Upper lobe of left lung (tissue), 6 donors: ENCODE data around the gene C1orf21. TPM values are rescaled to one million over a fixed set of nuclear protein-coding genes. Genes with fewer than 3 reads are reported as not detected.

ENCODE experiments used
- ATAC-seq, 2 donors: fragments of 200-7000 bp; cut with Tn5 transposase; one replicate each; pipeline ENCODE4 v1.9.1; 2022; ENCODE audit warnings: mild to moderate bottlenecking in 2 of 2, moderate library complexity in 2 of 2; ENCODE audit not compliant: low FRiP score in 2 of 2
- DNase-seq, 2 donors: peaks; one replicate each; pipeline ENCODE4 v3.0.0-alpha.2; 2019 to 2020
- H3K27ac ChIP-seq, 4 donors: fragments of 200-600 bp; sonication (generic); one replicate each; pipeline ENCODE4 v1.5.1; 2016 to 2019
- H3K27me3 ChIP-seq, 4 donors: fragments of 200-600 bp; sonication (generic); one replicate each; pipeline ENCODE4 v1.5.1; 2017 to 2019
- H3K36me3 ChIP-seq, 4 donors: fragments of 200-600 bp; sonication (generic); one replicate each; pipeline ENCODE4 v1.5.1; 2016 to 2019
- H3K4me1 ChIP-seq, 4 donors: fragments of 200-600 bp; sonication (generic); one replicate each; pipeline ENCODE4 v1.5.1; 2018 to 2019
- H3K4me3 ChIP-seq, 4 donors: fragments of 200-600 bp; sonication (generic); one replicate each; pipeline ENCODE4 v1.5.1; 2017 to 2019; ENCODE audit warnings: mild to moderate bottlenecking in 2 of 4, moderate library complexity in 1 of 4
- H3K9me3 ChIP-seq, 4 donors: fragments of 200-600 bp; sonication (generic); one replicate each; pipeline ENCODE4 v1.5.1; 2018 to 2019
- EP300 ChIP-seq, 4 donors: sonication (generic); formaldehyde crosslinking; IDR thresholded peaks; one replicate each; pipeline ENCODE4 v1.5.1; 2017; ENCODE audit warnings: antibody characterized with exemption in 4 of 4, control low read depth in 2 of 4
- POLR2A ChIP-seq, 4 donors: fragments of 450-650 bp; IDR thresholded peaks; one replicate each; pipeline ENCODE4 v1.5.1; 2016 to 2017; ENCODE audit warnings: antibody characterized with exemption in 4 of 4, mild to moderate bottlenecking in 2 of 4
- POLR2AphosphoS5 ChIP-seq, 2 donors: sonication (generic); formaldehyde crosslinking; IDR thresholded peaks; one replicate each; pipeline ENCODE4 v1.5.1; 2017; ENCODE audit warnings: antibody characterized with exemption in 2 of 2
- WGBS, 2 donors: methylation state at CpG; one replicate each; pipeline ENCODE4 v1.1.5; 2017 to 2018; 5-methylcytosine and 5-hydroxymethylcytosine counted together
- total RNA-seq, 6 donors: library from RNA; depleted of rRNA in 4 of 6; stranded (reverse); fragments of >200 nt in 4 of 6; gene quantifications; one replicate each; pipeline versions ENCODE4 v1.1.0 to v1.2.1, GENCODE V29; 2016 to 2021
- TF ChIP-seq, protein P1 (sequence below), 6 experiments: fragments of 450-650 bp in 4 of 6; fragments of 200-600 bp in 2 of 6; sonication (generic) in 2 of 6; IDR thresholded peaks; one replicate each; pipeline ENCODE4 v1.5.1; 2016 to 2019; ENCODE audit warnings: antibody characterized with exemption in 6 of 6
- donor health status: DM: no; HTN: no; CAD: no; lungs with moderate emphysema.
- donor health status: DM: no; HTN: yes; CAD: no; lungs with severe emphysema.

C1orf21 gene
- total RNA-seq, 6 donors from 2014 or later, result 21.4 to 110 (median 49.2) TPM

DNA sequence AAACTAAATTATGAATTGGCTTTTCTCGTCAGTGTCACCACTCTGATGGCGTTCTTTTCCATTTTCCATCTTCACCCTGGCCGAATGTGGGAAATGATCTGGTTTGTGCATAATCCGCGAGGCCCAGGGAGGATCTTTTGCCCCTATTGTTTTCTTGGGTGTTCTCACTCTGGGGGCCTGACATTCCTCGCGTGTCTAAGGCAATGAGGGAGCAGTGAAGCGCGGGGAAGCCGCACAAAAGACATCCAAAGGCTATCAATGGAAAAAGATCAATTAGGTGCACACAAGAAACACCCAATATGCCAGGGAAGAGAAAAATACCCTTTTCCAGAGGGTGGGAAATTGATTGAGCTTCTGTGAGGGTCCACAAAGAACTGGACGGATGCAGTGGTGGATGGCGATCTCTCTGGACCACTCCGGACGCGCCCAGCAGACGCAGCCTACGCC is 941 bp upstream of the C1orf21 start:
- Histone ChIP-seq H3K27ac (peak overlapping the region in 3 of 4 donors; percentile 81 to 92 (median 91)), H3K9me3 (no peaks in the 10 kb centered on the region), H3K36me3 (no peaks in the 10 kb centered on the region), H3K4me3 (peak overlapping the region; percentile 64 to 95 (median 80)), H3K27me3 (peaks cover 0 to 8% (median 0%) of the 10 kb centered on the region in 4 donors), H3K4me1 (peaks cover 9 to 37% (median 14%) of the 10 kb centered on the region in 4 donors)
- no peak for DNase-seq
- 51 to 60% methylated on average over 17 of the region's 17 CpGs for WGBS, 2 donors
- no peak for ATAC-seq
- TF ChIP-seq POLR2AphosphoS5 (IDR thresholded peaks at IDR 0.05), result no peak
- no peak for TF ChIP-seq EP300 (IDR thresholded peaks at IDR 0.05)
- TF ChIP-seq POLR2A (IDR thresholded peaks at IDR 0.05), result no peak
- TF ChIP-seq, protein P1, sequence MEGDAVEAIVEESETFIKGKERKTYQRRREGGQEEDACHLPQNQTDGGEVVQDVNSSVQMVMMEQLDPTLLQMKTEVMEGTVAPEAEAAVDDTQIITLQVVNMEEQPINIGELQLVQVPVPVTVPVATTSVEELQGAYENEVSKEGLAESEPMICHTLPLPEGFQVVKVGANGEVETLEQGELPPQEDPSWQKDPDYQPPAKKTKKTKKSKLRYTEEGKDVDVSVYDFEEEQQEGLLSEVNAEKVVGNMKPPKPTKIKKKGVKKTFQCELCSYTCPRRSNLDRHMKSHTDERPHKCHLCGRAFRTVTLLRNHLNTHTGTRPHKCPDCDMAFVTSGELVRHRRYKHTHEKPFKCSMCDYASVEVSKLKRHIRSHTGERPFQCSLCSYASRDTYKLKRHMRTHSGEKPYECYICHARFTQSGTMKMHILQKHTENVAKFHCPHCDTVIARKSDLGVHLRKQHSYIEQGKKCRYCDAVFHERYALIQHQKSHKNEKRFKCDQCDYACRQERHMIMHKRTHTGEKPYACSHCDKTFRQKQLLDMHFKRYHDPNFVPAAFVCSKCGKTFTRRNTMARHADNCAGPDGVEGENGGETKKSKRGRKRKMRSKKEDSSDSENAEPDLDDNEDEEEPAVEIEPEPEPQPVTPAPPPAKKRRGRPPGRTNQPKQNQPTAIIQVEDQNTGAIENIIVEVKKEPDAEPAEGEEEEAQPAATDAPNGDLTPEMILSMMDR (IDR thresholded peaks at IDR 0.05), result no peak

DNA sequence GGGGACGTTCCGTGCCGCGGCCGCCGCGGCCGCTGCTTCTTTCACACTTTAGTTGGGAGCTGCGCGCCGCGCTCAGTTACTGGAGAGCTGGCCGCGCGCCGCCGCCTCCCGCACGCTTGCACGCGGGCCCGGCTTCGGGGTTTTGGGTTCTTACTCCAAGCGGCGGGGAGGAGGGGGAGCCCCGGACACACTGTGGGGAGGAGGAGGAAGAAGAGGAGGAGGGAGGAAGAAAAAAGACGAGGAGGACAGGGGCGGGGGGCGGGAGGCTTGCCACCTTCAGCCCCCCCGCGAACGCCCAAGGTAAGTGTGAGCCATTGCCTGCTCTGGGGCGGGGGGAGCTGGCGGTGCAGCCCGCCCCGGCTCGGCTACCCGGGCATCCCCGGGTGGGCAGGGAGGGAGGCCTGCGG is 243 bp downstream of the C1orf21 start:
- ATAC-seq (peak in 1 of 2 donors; percentile 21), DNase-seq (no peak)
- peak overlapping the region; percentile 64 to 95 (median 80) for H3K4me3 ChIP-seq
- no peak for TF ChIP-seq POLR2AphosphoS5 (IDR thresholded peaks at IDR 0.05)
- TF ChIP-seq, protein P1 (IDR thresholded peaks at IDR 0.05), result no peak
- no peak for TF ChIP-seq POLR2A (IDR thresholded peaks at IDR 0.05)
- no peak for TF ChIP-seq EP300 (IDR thresholded peaks at IDR 0.05)
- H3K9me3 ChIP-seq, result no peaks in the 10 kb centered on the region
- H3K27ac ChIP-seq, result peak overlapping the region; percentile 71 to 92 (median 86)
- peaks cover 0 to 8% (median 0%) of the 10 kb centered on the region in 4 donors for H3K27me3 ChIP-seq
- H3K4me1 ChIP-seq, result peaks cover 11 to 37% (median 17%) of the 10 kb centered on the region in 4 donors
- H3K36me3 ChIP-seq, result no peaks in the 10 kb centered on the region
- 0% methylated on average over 4 to 15 of the region's 40 CpGs for WGBS, 2 donors

GRCh38 chr1:184387476-184388318 is 868 bp downstream of the C1orf21 start:
- peak; percentile 3 to 44 for ATAC-seq
- DNase-seq, result peak; percentile 59 to 90
- Histone ChIP-seq H3K27ac (peak overlapping the region; percentile 71 to 92 (median 86)), H3K4me3 (peak overlapping the region; percentile 64 to 95 (median 80)), H3K9me3 (no peaks in the 10 kb centered on the region), H3K36me3 (no peaks in the 10 kb centered on the region), H3K4me1 (peaks cover 11 to 37% (median 17%) of the 10 kb centered on the region in 4 donors), H3K27me3 (peaks cover 0 to 8% (median 0%) of the 10 kb centered on the region in 4 donors)
- WGBS, 2 donors, result 1% methylated on average over 18 to 30 of the region's 43 CpGs
- TF ChIP-seq, protein P1 (IDR thresholded peaks at IDR 0.05), result no peak
- peak in 1 of 4 donors; percentile 7 for TF ChIP-seq POLR2A (IDR thresholded peaks at IDR 0.05)
- TF ChIP-seq POLR2AphosphoS5 (IDR thresholded peaks at IDR 0.05), result no peak
- TF ChIP-seq EP300 (IDR thresholded peaks at IDR 0.05), result no peak

DNA sequence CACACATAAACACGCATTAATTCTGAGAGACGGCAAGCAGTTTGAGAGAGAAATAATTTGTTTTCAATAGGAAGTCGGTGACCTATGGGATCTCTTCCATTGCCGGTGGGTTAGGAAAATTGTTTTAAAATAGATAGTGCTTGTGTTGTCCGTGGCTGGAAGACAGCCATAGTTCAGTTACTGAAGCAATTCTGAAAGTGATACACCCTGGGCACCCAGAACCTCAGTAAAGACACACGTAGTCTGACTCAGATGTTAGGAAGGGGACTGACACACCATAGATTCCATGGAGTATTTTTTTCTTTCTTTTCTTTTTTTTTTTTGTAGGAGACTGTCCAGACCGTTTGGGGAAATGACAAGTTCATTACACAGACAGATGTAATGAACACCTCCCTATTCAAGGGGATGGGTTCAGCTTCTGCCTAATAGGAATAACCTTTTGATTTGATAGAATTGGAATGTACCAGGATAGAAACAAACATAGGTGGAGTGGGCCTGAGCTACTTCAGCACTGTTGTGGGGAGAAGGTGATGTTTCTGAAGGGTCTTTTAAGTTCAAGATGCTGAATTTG is 1.6 kb downstream of the C1orf21 start:
- peak overlapping the region; percentile 71 to 92 (median 86) for H3K27ac ChIP-seq
- TF ChIP-seq EP300 (IDR thresholded peaks at IDR 0.05) (no peak), POLR2A (IDR thresholded peaks at IDR 0.05) (peak in 1 of 4 donors; percentile 4)

GRCh38 chr1:184388971-184389370 is 2.1 kb downstream of the C1orf21 start:
- Histone ChIP-seq H3K4me3 (peak overlapping the region in 3 of 4 donors; percentile 68 to 95 (median 91)), H3K27ac (peak overlapping the region in 3 of 4 donors; percentile 46 to 92 (median 91)), H3K9me3 (no peaks in the 10 kb centered on the region), H3K36me3 (no peaks in the 10 kb centered on the region), H3K4me1 (peaks cover 11 to 46% (median 23%) of the 10 kb centered on the region in 4 donors), H3K27me3 (peaks cover 0 to 8% (median 0%) of the 10 kb centered on the region in 4 donors)
- DNase-seq (no peak), ATAC-seq (no peak)
- no peak for TF ChIP-seq EP300 (IDR thresholded peaks at IDR 0.05)
- no peak for TF ChIP-seq POLR2A (IDR thresholded peaks at IDR 0.05)
- TF ChIP-seq POLR2AphosphoS5 (IDR thresholded peaks at IDR 0.05), result no peak
- TF ChIP-seq, protein P1 (IDR thresholded peaks at IDR 0.05), result no peak
- WGBS, 2 donors, result 49 to 52% methylated on average over 5 of the region's 5 CpGs

More for the DNA sequence above, 1.6 kb downstream of the C1orf21 start:
- peak in 1 of 2 donors; percentile 53 for ATAC-seq
- H3K27me3 ChIP-seq, result peaks cover 0 to 8% (median 0%) of the 10 kb centered on the region in 4 donors
- H3K36me3 ChIP-seq, result no peaks in the 10 kb centered on the region
- H3K4me3 ChIP-seq, result peak overlapping the region in 3 of 4 donors; percentile 68 to 95 (median 91)
- 0 to 1% methylated on average over 7 of the region's 7 CpGs for WGBS, 2 donors
- DNase-seq, result no peak
- H3K4me1 ChIP-seq, result peaks cover 11 to 42% (median 20%) of the 10 kb centered on the region in 4 donors
- H3K9me3 ChIP-seq, result no peaks in the 10 kb centered on the region
